GM12874 (cell line): Measurements from ENCODE around the gene FLNB.

ENCODE experiments used
- CTCF ChIP-seq: IDR thresholded peaks from 2 replicates; pipeline ENCODE4 v1.5.1; 2011; ENCODE audit warnings: low read depth, mild to moderate bottlenecking, control low read depth, low read length, moderate library complexity; ENCODE audit not compliant: insufficient read depth

Gene FLNB

GRCh38 chr3:58074116-58074715, 66.0 kb downstream of the FLNB start:
- no peak for TF ChIP-seq CTCF

DNA sequence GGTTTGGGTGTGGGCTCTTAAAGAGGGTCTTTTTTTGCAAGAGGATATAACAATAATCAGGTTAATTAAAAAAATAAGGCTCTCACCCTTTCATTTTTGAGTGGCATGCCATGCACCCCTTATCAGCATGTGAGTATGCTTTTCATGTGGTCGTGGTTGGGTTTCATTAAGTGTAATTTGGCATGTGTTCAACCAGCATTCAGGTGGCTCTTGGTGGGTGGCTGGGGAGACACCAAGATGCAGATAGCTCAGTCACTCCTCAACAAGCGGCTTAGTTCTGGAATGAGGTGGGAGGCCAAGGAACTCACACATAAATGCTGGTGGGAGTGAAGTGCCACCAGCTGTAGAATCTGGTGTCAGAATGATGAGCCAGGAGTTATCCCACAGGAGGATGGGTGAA, 66.8 kb downstream of the FLNB start:
- no peak for TF ChIP-seq CTCF

GRCh38 chr3:58077596-58078285, 69.5 kb downstream of the FLNB start:
- TF ChIP-seq CTCF = no peak

DNA sequence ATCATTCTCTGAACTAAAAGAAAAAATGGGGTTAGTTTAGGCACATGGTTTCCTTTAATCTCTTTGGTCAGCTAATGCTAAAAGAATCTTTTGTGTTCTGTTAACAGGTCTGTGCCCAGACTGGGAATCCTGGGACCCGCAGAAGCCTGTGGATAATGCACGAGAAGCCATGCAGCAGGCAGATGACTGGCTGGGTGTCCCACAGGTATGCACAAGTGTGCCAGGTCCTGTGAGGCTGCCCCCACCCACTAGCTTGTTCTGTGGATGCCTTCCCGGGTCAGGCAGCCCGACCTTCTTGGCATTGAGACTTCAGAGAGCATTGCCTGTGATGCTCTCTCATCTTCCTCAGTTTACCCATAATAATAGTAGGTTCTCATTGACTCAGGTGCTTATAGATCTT, 70.4 kb downstream of the FLNB start:
- no peak for TF ChIP-seq CTCF

GRCh38 chr3:58079773-58080172, 71.6 kb downstream of the FLNB start:
- TF ChIP-seq CTCF = no peak

GRCh38 chr3:58082047-58082446, 73.8 kb downstream of the FLNB start:
- TF ChIP-seq CTCF = no peak

- TF ChIP-seq CTCF = no peak
Measured at GRCh38 chr3:58084166-58084565, 75.9 kb downstream of the FLNB start.
